Measurements from ENCODE around the gene HSPA13.

The HSPA13 gene

DNA sequence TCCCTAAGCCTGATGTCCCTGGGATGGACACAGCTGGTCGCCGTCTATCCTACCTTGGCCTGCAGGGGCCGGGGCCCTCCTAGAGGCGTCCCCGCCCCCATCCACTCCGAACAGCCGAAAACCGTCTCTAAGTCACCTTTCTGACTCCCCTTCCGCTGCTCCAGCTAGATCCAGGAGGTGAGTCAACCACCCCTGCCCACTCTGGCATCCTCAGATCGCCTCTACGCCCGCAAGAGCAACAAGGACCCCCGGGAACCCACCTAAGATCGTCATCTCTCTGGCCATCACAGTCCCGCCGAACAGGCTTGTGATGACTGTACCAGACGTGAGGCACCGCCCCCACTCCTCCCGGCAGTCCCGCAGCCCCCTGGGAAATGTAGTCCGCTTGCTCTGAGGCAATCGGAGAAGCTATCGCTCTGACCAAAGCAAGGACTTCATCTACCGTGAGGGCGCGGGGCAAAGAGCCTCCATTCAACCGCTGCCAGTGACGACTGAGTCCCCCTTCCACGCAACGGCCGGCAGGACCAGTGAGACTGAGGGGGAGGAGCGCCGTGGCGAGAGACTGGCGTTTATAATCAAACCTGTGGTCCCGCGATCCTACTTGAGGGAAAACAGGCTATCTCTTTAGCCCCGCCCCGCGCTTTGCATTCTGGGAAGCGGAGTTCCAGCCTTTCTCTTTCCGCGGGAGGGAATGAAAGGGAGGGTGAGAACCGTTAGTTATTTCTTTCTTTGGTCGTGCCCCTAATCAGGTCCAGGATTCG is at the start of gene HSPA13:
Gene HSPA13, minus strand, starts transcription at position 312 of the 761 bp plus-strand sequence. Its CDS starts 27 bp downstream, at position 285.
- TF ChIP-seq, protein P1, sequence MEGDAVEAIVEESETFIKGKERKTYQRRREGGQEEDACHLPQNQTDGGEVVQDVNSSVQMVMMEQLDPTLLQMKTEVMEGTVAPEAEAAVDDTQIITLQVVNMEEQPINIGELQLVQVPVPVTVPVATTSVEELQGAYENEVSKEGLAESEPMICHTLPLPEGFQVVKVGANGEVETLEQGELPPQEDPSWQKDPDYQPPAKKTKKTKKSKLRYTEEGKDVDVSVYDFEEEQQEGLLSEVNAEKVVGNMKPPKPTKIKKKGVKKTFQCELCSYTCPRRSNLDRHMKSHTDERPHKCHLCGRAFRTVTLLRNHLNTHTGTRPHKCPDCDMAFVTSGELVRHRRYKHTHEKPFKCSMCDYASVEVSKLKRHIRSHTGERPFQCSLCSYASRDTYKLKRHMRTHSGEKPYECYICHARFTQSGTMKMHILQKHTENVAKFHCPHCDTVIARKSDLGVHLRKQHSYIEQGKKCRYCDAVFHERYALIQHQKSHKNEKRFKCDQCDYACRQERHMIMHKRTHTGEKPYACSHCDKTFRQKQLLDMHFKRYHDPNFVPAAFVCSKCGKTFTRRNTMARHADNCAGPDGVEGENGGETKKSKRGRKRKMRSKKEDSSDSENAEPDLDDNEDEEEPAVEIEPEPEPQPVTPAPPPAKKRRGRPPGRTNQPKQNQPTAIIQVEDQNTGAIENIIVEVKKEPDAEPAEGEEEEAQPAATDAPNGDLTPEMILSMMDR (IDR thresholded peaks at IDR 0.05): no peak
- H3K4me3 ChIP-seq: peak within 1 kb of the TSS; percentile 96
- DNase-seq (ENCODE audit: low spot score): peak; percentile 100
- H3K27ac ChIP-seq: peak within 1 kb of the TSS; percentile 87 to 94

DNA sequence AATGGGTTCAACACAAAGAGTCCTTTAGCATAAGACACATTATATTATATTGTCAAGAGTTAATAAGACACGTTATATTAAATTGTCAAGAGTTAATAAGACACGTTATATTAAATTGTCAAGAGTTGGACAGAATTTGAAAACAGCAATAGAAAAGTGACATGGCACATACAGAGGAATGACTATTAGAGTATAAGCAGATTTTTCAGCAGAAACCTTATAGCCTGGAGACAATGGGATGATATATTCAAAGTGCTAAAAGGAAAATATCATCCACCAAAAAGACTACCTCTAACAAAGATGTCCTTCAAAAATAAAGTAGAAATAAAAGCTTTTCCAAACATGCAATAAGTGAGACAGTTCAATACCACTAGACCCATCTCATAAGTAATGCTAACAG is 36.0 kb upstream of the HSPA13 start:
- no peak for DNase-seq (ENCODE audit: low spot score)
- TF ChIP-seq, protein P1 (IDR thresholded peaks at IDR 0.05): no peak
- no peak overlapping the region for H3K27ac ChIP-seq
- no peak overlapping the region for H3K4me3 ChIP-seq

GRCh38 chr21:14414932-14415508 is 32.1 kb upstream of the HSPA13 start:
- H3K4me3 ChIP-seq: no peak overlapping the region
- H3K27ac ChIP-seq: no peak overlapping the region
- TF ChIP-seq, protein P1 (IDR thresholded peaks at IDR 0.05): no peak
- no peak for DNase-seq (ENCODE audit: low spot score)

DNA sequence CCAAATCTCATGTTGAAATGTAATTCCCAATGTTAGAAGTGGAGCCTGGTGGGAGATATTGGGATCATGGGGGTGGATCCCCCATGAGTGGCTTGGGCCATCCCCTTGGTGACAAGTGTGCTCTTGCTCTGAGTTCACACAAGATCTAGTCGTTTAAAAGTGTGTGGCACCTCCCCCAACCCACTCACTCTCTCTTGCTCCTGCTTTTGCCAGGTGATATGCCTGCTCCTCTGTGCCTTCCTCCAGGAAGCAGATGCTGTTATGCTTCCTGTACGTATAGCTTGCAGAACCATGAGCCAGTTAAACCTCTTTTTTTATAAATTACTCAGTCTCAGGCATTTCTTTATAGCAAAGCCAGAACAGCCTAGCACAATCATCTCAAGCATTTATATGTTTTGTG is 23.0 kb upstream of the HSPA13 start:
- TF ChIP-seq, protein P1 (IDR thresholded peaks at IDR 0.05): no peak
- DNase-seq (ENCODE audit: low spot score): no peak
- H3K27ac ChIP-seq: no peak overlapping the region
- H3K4me3 ChIP-seq: no peak overlapping the region

DNA sequence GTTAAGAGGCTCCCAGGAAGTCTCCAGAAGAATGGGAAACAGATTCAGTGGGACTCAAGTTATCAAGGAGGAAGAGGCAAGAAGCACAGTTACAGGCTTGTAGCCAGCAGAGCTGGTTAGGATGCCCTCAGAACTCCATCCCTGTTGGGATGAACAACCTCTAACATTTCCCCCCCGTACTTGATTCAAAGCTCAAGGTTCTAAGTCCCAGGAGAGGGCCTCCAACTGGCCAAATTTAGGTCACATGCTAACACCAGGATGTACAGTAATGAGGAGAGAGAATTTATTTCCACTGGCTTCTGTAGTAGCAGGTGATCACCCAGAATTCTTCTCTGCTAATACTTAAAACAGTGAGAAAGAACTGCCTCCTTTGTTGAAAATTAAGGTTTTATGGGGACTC is 22.3 kb upstream of the HSPA13 start:
- no peak for DNase-seq (ENCODE audit: low spot score)
- H3K4me3 ChIP-seq: no peak overlapping the region
- no peak overlapping the region for H3K27ac ChIP-seq
- TF ChIP-seq, protein P1 (IDR thresholded peaks at IDR 0.05): no peak

DNA sequence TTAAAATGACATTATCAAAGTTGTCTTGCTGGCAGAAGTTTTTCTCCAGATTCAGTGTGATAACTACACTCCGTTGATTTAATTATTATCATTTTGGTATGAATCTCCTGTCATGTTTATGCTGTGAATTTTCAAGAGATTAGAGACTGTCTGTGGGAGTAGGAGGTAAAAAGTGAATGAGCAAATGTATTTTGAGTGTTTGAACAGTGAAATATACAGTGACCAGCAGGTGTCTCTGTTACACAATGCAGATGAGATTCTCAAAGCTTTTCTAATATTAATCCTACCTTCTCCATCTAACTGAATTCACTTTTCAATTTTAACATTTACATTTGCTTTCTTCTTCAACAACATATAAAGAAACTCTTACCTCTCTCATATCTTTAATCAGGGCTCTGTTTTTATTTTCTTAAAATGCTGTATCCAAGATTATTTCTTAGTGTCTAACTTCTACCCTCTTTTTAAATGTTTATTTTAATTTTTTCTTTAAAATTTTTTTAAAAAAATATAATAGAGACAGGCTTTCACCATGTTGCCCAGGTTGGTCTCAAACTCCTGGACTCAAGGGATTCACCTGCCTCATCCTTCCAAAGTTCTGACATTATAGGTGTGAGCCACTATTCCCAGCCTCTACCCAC is 20.9 kb upstream of the HSPA13 start:
- TF ChIP-seq, protein P1 (IDR thresholded peaks at IDR 0.05): no peak

More for the DNA sequence above, 20.9 kb upstream of the HSPA13 start:
- no peak overlapping the region for H3K27ac ChIP-seq
- no peak for DNase-seq (ENCODE audit: low spot score)
- no peak overlapping the region for H3K4me3 ChIP-seq
